Measurements from ENCODE around the gene MAP3K5.

MAP3K5 gene

DNA sequence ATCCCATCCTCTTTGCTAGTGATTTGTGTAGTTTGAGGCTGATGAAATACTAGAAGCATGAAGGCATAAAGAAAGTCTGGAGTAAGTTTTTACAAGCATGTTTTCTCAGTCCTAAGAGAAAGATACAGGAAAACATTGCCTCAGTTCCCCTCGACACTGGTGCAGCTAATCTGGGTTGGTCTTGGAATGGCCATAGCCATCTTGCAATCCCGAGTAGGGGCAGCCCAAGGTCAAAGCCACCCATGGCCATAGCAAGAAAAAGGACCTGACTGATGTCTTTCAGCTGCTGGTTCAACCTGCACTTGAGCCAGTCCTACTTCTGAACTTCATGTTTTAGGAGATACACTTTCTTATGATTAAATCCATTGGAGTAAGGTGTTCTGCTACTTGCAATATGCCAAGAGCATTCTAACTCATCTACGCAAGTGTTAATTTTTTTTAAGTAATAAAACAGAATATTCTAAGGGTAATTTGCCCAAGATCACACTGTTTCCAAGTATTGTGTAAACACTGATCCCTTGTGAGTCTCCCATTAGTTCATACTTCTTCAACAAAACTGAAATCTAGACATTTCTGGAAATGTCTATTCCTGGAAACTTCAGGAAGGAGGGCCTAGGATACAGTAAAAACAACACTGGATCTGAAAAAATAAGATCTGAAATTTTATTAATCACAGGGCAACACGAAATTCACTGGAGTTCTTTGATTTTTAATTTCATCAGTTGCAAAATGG lies 108.9 kb downstream of the MAP3K5 start:
- no peak for DNase-seq (ENCODE audit: low spot score)

DNA sequence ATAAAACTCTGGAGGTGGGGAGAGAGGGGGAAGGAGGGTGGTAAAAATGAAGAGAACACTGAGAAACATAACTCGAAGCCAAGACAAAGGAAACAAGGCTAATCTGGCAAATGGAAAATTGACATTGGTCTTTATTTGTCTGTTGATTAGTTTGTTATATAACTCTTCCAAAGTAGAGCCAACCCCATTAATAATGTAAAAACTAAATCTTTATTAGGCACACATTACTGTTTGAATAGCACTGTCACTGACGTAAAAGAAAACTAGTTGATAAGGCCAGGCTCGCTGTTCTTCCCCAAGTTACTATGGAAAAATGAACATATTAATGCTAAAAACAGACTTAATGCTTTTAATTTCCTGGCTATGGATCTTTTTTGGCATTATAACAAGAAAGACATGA lies 110.0 kb downstream of the MAP3K5 start:
- DNase-seq (ENCODE audit: low spot score), result no peak

DNA sequence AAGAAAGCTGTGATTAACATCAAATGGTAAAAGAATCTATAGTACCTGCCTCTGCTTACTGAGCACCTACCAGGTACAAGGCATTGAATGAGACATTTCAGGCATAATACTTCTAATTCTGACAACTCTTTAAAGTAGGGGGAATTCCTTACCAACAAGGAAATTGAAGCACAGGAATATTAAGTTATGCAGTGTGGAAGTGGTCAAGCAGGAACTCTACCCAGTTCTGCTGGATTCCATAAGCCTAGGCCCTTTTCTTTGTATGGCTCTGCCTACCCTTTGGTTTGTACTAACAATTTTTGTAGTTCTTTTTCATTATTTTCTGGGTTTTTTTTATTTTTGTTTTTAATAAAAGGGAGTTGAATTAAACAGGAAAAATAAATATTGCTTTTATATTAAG lies 114.5 kb downstream of the MAP3K5 start:
- DNase-seq (ENCODE audit: low spot score), result no peak

DNA sequence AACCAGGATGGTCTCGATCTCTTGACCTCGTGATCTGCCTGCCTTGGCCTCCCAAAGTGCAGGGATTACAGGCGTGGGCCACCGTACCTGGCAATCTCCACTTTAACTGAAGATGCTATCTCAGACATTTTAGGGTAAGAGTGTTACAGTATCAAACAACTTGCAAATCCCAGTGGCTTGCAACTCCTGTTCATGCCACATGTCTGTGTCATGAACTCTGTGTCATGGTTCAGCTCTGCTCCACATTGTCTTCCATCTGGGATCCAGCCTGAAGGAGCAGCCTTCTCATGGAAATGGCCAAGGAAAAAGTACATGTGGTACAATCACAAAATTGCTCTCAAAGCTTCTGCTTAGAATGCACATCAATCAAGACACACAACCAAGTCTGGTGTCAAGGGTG lies 114.9 kb downstream of the MAP3K5 start:
- no peak for DNase-seq (ENCODE audit: low spot score)

DNA sequence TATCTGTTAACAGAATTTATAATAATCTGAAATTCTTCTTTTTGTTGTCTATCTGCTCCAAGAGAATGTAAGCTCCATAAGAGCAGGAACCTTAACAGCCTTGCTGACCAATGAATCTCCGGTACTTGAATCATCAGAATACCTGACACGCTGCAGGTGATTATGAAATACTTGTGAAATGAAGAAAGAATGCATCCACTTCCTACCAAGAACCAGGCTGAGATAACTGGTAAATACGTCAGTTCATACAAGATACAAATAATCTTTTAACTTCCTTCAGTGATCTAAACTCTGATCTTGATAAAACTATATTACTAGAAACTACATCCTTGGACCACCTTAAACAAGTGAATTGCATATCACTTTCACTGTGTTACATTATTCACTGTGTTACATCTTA lies 116.2 kb downstream of the MAP3K5 start:
- no peak for DNase-seq (ENCODE audit: low spot score)

DNA sequence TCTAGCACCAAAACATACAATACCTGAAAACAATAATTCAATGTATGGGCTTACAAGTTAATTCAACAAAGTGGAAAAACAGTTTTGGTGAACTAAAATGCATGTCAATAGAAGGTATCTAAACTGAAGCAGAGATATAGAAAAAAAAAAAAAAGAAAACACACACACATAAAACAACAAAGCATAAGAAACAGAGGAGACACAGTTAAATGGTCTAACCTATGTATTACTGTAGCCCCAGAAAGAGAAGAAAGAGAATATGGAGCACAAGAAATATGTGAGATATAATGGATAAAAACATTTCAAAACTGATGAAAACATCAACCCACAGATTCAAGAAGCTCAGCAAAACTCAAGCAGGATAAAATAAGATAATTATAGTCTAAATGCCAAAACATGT lies 118.7 kb downstream of the MAP3K5 start:
- no peak for DNase-seq (ENCODE audit: low spot score)

DNA sequence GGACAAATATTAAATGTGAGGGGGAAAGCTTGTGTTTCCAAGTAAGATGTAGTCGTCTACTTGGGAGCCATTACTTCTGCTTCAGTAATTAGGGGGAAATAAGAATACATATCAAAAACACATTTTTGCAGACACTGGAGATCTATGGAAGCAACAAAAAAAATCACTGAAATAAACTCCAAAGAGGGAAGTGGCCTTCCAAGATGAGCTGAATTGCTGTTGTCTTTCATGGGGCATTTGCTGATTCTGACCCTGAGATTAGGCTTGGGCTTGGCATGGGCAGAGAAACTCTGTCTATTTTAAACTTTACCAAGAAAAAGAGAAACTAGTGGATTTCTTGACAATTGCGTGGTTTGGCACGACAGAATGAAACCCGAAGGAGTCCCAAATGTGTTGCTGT lies 120.1 kb downstream of the MAP3K5 start:
- no peak for DNase-seq (ENCODE audit: low spot score)

DNA sequence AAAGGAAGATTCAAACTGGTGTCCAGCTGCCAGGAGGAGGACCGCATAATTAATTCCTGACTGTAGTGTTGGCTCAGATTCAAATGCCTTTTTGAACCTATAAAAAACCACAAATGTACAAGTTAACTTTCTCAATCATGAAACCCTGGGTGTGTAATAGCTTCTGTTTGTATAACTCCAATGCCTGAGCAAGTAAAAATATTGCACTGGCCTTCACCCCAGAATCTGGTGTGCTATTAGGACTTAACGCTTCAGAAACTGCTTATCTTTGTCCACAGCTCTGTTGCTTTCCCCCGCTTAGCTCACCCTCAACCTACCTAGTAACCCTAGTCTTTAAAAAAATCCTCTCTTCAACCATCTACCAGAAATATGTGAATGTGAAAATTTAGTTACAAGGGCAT lies 123.0 kb downstream of the MAP3K5 start:
- DNase-seq (ENCODE audit: low spot score), result no peak

DNA sequence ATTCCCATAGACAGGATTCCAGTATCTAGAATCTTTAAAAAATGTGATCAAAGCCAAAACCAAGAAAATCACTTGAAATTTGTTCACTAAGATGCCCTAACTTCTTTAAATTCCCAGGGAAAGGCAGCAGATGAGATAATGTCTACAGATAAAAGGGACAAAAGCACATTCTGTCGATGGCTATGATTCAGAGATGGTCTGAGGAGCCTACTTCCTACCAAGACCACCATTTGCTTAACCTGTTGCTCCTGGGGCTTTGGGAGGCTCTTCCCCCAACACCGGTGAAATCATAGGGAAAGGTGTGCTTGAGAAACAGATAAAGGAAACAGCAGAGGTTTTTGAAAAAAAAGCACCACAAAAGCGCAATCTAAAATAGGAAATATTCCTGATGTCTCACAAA lies 123.7 kb downstream of the MAP3K5 start:
- no peak for DNase-seq (ENCODE audit: low spot score)

DNA sequence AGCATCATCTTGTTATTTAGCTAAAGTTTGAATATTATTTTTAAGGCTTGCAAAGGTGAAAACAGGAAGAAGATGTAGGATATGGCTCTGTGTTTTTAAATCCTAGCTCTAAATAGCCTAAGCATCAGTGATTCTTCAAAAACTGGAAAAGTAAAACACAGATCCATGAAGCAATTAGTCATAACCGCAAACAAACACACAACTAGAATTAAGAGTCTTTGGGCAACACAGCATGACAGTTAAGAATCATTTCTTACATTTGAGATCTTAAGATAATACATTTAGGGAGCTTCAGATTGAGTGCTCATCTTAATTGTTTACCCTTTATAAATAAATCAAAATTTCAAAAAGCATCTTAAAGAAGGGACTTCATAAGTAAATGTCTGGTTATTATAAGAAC lies 126.2 kb downstream of the MAP3K5 start:
- no peak for DNase-seq (ENCODE audit: low spot score)

DNA sequence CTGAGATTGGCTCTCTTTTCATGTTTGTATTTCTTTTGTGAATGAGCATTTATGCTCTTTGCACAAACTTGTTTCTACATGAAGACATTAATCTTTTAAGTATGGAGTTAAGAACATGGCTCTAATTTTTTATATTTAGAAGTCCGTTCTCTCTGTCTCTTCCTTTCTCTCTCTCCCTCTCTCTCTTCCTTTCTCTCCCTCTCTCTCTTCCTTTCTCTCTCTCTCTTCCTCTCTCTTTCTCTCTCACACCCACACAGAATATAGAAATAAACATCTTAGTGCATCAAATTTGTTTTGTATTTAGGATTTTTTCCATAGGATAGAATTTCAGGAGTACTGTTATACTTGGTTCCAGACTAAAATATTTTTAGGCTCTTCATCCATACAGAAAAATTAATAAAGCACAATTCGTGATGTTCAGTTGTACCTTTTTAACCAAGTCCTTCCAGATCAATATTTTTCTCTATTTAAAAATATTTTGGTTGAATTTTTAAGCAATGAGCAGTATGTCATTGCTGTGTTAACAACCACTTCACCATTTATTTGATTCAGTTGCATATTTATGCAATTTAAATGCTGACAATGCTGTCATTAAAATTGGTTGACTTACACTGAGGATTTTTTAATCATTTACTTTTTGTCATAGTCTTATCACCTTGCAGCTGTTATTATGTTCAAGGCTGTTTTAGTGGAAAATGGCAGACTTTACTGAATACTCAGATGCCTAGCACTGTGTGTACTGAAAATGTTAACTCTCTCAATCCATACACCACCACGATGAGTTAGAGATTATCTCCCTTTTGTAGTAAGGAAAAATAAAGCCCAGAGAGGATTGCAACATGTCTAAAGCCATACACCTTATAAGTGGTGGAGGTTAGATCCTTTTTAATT lies 129.7 kb downstream of the MAP3K5 start:
- DNase-seq (ENCODE audit: low spot score), result no peak

DNA sequence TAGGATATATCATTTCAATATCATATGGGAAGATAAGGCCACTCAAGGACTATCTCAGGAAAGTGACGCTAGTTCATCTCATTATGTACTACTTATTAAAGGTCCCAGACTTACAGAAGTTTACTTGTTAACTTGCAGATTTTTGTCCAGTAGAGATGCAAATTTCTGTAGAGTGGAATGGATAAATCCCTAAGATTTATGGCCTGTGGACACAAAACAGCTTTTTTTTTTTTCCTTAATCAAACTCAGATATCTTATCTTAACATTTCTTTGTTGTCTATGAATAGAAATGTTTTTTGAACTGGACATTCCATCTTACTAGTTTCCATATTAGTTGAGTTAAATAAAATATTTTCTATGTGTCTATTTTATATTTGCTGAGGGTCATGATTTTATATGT lies 131.6 kb downstream of the MAP3K5 start:
- DNase-seq (ENCODE audit: low spot score), result no peak

DNA sequence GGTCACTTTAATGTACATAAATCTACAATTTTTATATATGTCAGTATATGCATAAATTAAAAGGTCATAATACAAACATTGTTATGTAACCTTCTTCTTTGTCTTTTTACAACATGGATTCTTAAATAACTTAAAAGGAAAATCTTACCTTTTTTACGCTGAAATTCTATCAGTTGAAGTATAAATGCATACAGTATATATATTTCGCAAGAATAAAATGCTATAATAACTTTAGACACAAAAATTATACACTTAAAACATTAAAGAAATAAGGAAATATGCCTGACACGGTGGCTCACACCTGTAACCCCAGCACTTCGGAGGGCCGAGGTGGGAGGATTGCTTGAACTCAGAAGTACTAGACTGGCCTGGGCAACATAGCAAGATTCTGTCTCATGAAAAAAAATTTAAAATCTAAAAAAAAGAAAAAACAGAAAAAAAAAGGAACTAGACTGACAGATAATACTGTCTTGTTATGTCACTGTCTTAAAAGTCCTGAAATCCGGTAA lies 132.2 kb downstream of the MAP3K5 start:
- no peak for DNase-seq (ENCODE audit: low spot score)

DNA sequence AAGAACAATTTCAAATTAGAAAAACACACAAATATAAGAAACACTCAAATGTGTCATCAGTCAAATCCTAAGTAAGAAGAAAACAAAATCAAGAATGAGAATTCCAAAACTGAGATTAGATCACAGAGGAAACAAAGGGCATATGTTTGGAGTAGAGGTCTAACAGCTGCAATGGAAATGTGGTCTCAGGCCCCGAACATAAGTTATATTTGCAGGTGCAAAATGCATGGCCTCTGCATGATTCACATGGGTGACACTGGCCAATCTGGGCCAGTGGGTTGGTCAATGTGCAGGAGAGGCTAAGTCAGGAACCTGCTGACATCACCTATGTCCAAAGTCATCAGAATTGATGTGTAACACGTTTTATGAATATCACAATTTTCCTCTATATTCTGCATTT lies 133.6 kb downstream of the MAP3K5 start:
- no peak for DNase-seq (ENCODE audit: low spot score)

DNA sequence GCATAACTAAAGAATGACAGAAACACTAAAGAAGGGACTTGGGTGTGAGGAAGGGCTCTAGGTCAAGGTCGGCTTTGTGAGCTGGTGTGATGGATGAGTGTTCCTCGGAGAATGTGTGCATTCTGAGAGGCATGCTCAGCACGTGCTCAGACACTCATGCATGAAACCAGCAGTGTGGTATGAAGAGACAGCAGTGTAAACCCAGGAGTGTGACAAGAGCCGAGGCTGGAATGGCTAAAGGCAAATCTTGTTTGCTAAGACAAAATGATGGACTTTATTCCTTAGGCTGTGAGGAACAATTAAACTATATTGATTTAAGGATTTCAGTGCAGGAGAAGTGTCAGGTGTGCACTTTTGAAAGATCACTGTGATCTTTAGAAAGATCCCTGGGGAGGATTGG lies 134.6 kb downstream of the MAP3K5 start:
- DNase-seq (ENCODE audit: low spot score), result no peak

DNA sequence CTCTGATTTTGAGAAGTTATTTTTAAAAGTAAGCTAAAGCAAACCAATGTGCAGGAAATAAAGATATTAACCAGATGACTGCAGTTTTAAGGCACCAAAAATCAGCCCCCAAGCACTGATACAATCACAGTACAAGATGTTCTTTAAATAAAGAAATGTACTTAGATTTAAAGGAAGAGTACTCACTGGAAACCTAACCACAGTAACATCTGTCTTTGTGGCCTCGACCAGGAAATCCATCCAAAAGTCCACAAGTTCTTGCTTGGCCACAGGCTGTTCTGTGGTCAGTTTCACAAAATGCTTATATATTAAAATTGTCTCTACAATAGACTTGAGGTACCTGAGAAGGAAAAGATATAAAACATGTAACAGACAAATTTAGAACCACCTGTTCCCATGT lies 136.2 kb downstream of the MAP3K5 start:
- no peak for DNase-seq (ENCODE audit: low spot score)

DNA sequence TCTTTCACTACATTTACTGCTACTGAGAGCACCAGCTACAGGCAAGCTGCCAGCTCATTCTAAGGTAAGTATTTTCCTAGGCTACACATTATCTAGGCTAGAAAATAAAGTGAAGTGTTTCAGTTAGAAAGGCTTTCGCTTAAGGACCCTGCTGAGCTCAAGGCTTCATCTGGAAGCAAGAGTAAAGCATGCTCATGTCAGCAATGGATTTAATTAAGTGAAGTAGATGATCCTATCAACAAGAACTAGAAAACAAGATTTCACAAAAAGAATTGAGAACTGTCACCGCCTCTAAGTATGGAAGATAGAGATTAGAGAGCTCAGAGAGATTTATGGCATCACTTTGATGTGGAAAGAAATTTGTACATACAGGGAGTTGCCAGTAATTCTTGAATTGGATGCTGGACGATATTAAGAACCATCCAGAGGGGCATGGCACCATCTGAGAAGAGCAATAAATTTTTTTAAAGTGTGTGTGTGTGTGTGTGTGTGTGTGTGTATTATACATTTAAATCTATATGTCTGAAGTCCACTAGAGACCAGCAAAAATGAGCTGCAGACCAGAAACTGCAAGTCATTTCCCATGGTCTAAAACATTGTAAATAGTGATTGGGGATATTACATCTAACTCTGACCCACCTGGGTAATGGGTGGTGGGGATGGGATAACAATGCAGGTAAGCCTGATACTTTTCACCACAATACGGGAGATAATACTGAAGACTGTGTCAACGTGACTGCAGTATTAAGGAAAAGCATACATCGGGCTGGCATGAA lies 136.8 kb downstream of the MAP3K5 start:
- DNase-seq (ENCODE audit: low spot score), result no peak

DNA sequence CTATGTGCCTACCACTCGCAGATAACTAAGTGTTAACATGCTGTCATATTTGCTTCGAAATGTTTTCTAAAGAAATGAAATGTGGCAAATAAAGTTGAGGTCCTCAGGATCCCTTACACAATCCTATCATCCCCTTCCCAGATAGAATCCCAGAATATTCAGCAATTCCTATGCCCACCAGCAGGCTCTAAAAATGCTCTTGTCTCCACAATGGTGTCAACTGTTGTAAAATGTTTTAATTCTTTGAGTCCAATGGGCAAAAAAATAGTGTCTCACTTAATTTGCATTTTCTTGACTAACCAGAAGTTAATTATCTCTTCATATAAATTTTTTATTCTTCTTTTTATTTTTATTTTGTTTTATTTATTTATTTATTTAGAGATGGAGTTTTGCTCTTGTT lies 138.2 kb downstream of the MAP3K5 start:
- no peak for DNase-seq (ENCODE audit: low spot score)

DNA sequence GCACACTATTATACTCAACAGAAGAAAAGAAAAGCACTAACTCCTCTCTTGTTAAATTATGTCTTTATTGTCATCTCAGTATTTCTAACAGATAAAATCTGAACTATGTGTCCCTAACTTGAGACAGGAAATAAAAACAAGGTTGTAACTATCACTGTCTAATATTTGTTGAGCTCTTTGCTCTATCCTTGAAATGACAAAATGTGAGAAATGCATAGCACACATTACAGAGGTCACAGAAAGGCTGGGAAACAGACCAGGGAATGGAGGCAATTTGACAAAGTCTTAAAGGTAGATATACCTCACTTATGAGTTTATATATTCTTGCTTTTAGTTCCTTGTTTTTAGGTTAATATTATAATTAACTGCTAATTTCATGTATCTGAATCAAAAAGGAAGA lies 139.6 kb downstream of the MAP3K5 start:
- DNase-seq (ENCODE audit: low spot score), result no peak

DNA sequence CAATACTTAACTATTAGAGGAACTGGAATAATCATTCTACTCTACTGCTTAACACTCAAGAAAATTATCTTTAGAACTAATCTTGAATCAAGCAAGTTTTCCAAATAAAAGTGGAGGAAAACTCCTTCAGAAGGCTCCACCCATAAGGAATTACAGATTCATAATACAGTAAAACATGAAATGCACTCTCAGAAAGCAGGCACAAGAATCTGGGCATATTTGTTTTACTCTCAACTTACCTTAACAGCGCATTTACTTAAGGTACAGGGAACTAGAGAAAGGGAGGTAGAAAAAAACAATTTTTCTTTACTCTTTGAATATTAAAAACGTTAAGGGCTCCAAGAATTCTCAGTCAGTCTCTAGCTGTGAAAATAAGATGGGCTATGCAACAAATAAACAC lies 140.3 kb downstream of the MAP3K5 start:
- no peak for DNase-seq (ENCODE audit: low spot score)

DNA sequence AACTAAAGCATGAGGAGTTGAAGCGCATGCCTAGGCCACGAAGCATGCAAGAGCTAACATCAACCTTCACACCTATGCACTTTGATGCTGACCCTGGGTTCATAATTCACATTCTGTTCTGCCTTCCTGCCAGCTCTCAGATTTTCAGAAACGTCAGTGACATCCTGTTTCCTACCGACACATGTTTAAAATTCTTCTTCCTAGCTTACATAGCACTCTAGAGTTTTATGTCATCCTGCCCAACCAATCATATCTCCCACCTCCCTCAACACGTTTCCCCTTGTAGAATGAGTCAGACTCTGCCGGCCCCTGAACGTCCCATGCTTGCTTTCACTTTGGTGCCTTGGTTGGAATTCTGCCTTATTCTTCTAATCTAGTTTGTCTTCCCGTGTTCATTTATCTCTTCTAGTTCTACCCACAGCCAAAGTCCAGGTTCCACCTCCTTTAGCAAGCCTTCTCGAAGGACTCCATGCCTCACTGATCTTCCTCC lies 144.9 kb downstream of the MAP3K5 start:
- DNase-seq (ENCODE audit: low spot score), result no peak

DNA sequence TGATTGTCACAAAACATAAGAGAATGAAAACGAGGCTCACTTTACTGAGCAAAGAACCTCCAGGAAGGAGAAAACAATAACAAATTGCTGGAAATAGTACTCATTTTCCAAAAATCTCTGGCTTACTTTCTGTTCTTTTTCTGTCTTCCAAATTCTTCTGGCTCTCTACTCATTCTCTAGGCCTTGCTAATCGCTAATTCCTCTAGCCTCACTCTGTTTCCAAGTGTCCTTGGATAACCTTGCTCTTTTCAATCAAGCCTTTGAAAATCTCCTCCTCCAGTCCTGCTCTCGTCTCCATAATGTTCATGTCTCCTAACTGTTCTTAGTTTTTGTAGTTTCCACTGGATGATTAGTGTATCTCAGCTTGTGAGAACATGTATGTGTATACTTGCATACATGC lies 145.9 kb downstream of the MAP3K5 start:
- DNase-seq (ENCODE audit: low spot score), result peak; percentile 28

DNA sequence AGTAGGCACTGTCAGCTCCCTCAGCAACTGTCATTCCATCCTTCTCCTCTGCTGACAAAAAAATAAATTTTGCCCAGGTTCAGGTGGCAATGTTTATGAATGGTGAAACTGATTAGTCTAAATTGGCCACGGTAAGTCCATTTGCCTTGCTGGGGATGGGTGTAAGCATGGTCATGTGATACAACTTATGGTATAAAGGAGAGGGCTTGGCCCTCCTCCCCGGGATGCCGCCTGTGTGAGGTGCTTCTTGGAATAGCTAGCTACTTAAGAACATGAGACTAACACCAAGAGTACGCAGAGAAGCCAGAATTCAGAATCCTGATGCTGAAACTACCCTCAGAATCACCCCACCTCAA lies 147.7 kb downstream of the MAP3K5 start:
- no peak for DNase-seq (ENCODE audit: low spot score)
